PFSK-1 (cell line): ENCODE results near the gene RPS6KA2.

Source experiments
- FOXP2 ChIP-seq: optimal IDR thresholded peaks from 2 replicates; pipeline ENCODE3; 2011; ENCODE audit warnings: borderline replicate concordance, control low read depth, inconsistent platforms; ENCODE audit not compliant: insufficient read depth; ENCODE audit errors: extremely low read length, extremely low read depth
- POLR2AphosphoS5 ChIP-seq: IDR thresholded peaks from 2 replicates; pipeline ENCODE4 v1.6.1; 2012; ENCODE audit warnings: low read depth, mild to moderate bottlenecking, control low read depth, low read length, moderate library complexity
- SIN3A ChIP-seq: IDR thresholded peaks from 2 replicates; pipeline ENCODE4 v1.6.1; 2012; ENCODE audit warnings: mild to moderate bottlenecking, low read length, moderate library complexity, borderline replicate concordance; ENCODE audit not compliant: insufficient read depth
- TAF1 ChIP-seq: IDR thresholded peaks from 2 replicates; pipeline ENCODE4 v1.6.1; 2012; ENCODE audit warnings: low read length, control low read depth, borderline replicate concordance; ENCODE audit not compliant: insufficient read depth
- TF ChIP-seq, protein P1 (sequence below), 2 experiments: IDR thresholded peaks; 2 replicates each; pipeline versions ENCODE4 v1.6.1 to v1.8.0; 2011 to 2012; ENCODE audit warnings: low read depth in 2 of 2, low read length in 2 of 2, control low read depth in 1 of 2, inconsistent platforms in 1 of 2, mild to moderate bottlenecking in 1 of 2, moderate library complexity in 1 of 2; ENCODE audit not compliant: insufficient read depth in 1 of 2

The RPS6KA2 gene

DNA sequence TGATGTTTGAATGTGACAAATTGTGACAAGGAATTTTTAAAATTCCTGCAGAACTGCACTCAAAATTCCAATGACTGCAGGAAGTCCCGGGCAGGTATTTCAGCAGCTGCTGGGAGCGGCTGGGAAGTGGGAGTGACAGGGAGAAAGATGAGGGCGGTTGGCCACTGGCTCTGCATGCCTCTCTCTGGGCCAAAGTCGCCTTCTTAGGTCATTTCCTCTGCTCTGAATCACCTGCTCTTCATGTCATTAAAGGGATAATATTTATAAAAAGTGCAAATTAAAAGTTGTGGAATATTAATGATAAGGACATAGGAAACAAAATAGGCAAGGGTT is 84.5 kb downstream of the RPS6KA2 start:
- TF ChIP-seq POLR2AphosphoS5 (no peak), FOXP2 (no peak), TAF1 (no peak), SIN3A (no peak)
- TF ChIP-seq, protein P1, sequence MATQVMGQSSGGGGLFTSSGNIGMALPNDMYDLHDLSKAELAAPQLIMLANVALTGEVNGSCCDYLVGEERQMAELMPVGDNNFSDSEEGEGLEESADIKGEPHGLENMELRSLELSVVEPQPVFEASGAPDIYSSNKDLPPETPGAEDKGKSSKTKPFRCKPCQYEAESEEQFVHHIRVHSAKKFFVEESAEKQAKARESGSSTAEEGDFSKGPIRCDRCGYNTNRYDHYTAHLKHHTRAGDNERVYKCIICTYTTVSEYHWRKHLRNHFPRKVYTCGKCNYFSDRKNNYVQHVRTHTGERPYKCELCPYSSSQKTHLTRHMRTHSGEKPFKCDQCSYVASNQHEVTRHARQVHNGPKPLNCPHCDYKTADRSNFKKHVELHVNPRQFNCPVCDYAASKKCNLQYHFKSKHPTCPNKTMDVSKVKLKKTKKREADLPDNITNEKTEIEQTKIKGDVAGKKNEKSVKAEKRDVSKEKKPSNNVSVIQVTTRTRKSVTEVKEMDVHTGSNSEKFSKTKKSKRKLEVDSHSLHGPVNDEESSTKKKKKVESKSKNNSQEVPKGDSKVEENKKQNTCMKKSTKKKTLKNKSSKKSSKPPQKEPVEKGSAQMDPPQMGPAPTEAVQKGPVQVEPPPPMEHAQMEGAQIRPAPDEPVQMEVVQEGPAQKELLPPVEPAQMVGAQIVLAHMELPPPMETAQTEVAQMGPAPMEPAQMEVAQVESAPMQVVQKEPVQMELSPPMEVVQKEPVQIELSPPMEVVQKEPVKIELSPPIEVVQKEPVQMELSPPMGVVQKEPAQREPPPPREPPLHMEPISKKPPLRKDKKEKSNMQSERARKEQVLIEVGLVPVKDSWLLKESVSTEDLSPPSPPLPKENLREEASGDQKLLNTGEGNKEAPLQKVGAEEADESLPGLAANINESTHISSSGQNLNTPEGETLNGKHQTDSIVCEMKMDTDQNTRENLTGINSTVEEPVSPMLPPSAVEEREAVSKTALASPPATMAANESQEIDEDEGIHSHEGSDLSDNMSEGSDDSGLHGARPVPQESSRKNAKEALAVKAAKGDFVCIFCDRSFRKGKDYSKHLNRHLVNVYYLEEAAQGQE (IDR thresholded peaks at IDR 0.05; ENCODE audit: insufficient read depth in 1 of 2, low read depth in 2 of 2, low read length in 2 of 2) = no peak

DNA sequence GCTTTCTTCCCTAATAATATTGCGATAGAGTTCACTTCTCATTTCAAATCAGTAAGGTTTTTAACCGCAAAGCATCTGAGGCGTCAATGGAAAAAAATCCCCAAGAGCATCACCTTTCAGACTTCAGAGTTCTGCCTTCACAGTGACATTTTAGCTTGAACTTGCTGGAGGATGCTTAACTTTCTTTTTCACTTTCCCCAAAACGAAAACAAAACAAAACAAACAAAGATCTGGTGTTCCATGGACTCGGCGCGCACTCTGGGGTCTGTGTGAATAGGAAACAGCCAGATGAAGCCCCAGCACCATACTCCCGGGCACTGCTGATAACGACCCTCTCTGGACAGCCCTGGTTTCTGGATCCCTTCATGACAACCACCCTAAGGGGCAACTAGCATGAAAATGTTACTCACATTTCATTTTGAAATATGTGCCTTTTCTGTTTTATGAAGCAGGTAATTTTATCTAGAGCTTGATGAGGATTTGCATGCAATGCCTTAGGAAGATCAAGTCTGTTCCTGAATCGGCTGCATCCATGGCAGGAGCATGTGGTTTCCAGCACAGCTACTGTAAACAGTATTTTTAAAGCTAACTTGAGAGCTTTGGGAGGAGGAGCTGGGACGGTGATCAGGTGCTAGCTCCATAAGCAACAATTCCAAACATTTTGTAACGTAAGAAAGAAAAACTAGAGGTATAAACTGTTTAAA is 85.0 kb downstream of the RPS6KA2 start:
- TF ChIP-seq, protein P1 (IDR thresholded peaks at IDR 0.05; ENCODE audit: insufficient read depth in 1 of 2, low read depth in 2 of 2, low read length in 2 of 2) = no peak

DNA sequence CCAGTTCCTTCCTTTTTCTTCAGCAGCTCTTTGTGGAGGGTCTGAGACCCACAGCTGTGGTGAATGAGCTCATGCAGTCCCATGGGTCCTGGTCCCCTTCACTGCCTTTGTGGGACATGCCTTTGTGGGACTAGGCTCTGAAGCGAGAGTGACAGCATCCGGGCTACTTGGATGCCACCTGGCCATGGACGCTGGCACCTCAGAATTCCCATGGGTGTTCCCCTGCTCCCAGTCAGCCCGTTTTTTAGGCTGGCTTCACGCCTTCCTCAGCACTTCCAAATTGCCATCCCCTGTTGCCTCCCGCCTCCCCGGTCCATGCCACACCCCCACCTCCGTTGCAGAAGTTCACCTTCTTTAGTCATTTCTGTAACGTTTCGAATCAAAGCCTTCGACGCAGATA is 85.7 kb downstream of the RPS6KA2 start:
- TF ChIP-seq, protein P1 (IDR thresholded peaks at IDR 0.05; ENCODE audit: insufficient read depth in 1 of 2, low read depth in 2 of 2, low read length in 2 of 2) = no peak
- TF ChIP-seq TAF1 (no peak), SIN3A (no peak), POLR2AphosphoS5 (no peak), FOXP2 (no peak)

DNA sequence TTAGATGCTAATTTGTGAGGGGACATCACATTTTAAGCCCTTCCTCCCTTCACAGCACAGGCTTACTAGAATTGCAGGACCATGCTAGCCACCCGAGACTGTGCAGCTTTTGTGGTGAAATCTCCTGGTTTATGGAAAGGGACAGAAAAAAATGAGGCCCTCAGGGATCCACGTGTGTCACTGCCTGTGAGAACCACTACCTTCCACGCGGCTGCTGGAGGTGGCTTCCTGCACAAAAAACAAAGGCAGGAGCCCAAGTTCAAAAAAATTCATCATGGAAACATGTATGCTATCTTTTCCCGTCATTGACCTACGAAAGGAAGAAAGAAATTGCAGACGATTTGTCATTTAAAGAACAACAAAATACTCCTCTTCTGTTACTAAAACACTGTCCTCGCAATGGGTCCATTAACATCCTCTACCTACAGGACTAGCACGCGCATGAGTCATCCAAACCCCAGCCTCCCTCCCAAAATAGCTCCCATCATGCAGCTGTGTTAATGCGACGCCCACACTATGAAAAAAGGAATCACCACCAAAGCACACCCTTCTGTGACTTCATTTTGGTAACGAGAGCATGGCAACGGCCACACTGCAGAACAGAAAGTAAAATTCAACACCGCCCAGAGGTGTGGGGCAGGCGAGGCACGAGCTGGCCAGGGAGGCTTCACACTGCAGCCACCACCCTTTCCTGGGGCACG is 86.3 kb downstream of the RPS6KA2 start:
- no peak for TF ChIP-seq FOXP2

DNA sequence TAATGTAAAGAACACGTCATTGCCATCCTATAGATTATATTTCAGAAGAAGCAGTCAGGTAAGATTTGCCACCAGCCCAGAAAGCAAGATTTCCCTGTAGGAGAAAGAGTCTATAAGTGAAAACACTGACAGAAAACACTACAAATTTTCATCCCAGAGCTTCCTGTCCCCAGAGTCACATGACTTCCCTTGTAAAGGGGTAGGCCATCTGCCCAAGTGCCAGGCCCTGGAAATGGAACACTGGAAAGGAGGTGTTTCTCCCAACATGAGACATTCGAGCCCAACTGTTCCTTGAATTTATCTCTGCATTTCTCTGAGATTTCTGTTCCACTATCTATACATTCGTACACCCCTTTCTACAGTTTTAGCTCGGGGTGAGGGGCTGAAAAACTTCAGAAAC is 87.5 kb downstream of the RPS6KA2 start:
- TF ChIP-seq, protein P1 (IDR thresholded peaks at IDR 0.05; ENCODE audit: insufficient read depth in 1 of 2, low read depth in 2 of 2, low read length in 2 of 2) = no peak
- TF ChIP-seq POLR2AphosphoS5 = no peak
- no peak for TF ChIP-seq TAF1
- no peak for TF ChIP-seq SIN3A
- no peak for TF ChIP-seq FOXP2
